Neural progenitor cell (in vitro differentiated cells): ENCODE measurements around the gene C1QTNF6. TPM values are rescaled to one million over a fixed set of nuclear protein-coding genes. Genes with fewer than 3 reads are reported as not detected.
"Not testable (repeated sequence)": the region's sequence is repeated elsewhere in the genome, so short reads cannot be mapped to it uniquely, and the experiment has no call there.

Source experiments
- DNase-seq: peaks from one replicate; pipeline ENCODE4 v3.0.0-alpha.2; 2016; ENCODE audit warnings: low spot score
- H2AFZ ChIP-seq: fragments of 200-600 bp; sonication (generic); replicated peaks from 2 replicates; pipeline ENCODE4 v1.6.1; 2016; ENCODE audit warnings: antibody characterized with exemption
- H3F3A ChIP-seq: fragments of 200-600 bp; sonication (generic); 2 replicates; pipeline ENCODE4 v1.6.1; 2016; ENCODE audit warnings: antibody characterized with exemption, low read depth
- H3K27ac ChIP-seq: fragments of 200-600 bp; sonication (generic); 2 replicates; pipeline ENCODE4 v1.5.1; 2016; ENCODE audit warnings: mild to moderate bottlenecking
- H3K27me3 ChIP-seq: fragments of 200-600 bp; sonication (generic); 2 replicates; pipeline ENCODE4 v1.6.1; 2016; ENCODE audit warnings: mild to moderate bottlenecking, moderate library complexity
- H3K36me3 ChIP-seq: fragments of 200-600 bp; sonication (generic); 2 replicates; pipeline ENCODE4 v1.5.1; 2016
- H3K4me1 ChIP-seq: fragments of 200-600 bp; sonication (generic); 2 replicates; pipeline ENCODE4 v1.6.1; 2016; ENCODE audit warnings: mixed run types
- H3K4me2 ChIP-seq: fragments of 200-600 bp; sonication (generic); 2 replicates; pipeline ENCODE4 v1.6.1; 2016
- H3K4me3 ChIP-seq: fragments of 200-600 bp; sonication (generic); 2 replicates; pipeline ENCODE4 v1.5.1; 2016
- H3K79me2 ChIP-seq: fragments of 200-600 bp; sonication (generic); 2 replicates; pipeline ENCODE4 v1.6.1; 2016; ENCODE audit warnings: low read depth
- H3K9ac ChIP-seq: fragments of 200-600 bp; sonication (generic); 2 replicates; pipeline ENCODE4 v1.6.1; 2016
- H3K9me3 ChIP-seq: fragments of 200-600 bp; sonication (generic); 2 replicates; pipeline ENCODE4 v1.5.1; 2016; ENCODE audit warnings: low read depth
- H4K20me1 ChIP-seq: fragments of 200-600 bp; sonication (generic); 2 replicates; pipeline ENCODE4 v1.6.1; 2016; ENCODE audit warnings: low read depth
- H3K27ac Mint-ChIP-seq: 3 replicates; pipeline ENCODE4 v1.8.0; 2021; ENCODE audit warnings: mixed read lengths
- H3K27me3 Mint-ChIP-seq: 2 replicates; pipeline ENCODE4 v1.8.0; 2022; ENCODE audit warnings: low read depth, mild to moderate bottlenecking, inconsistent platforms, moderate library complexity, mixed read lengths; ENCODE audit not compliant: insufficient read depth
- H3K36me3 Mint-ChIP-seq: 3 replicates; pipeline ENCODE4 v1.8.0; 2021; ENCODE audit warnings: mixed read lengths
- H3K4me1 Mint-ChIP-seq: 3 replicates; pipeline ENCODE4 v1.8.0; 2021; ENCODE audit warnings: mixed read lengths
- H3K4me3 Mint-ChIP-seq: 3 replicates; pipeline ENCODE4 v1.8.0; 2021; ENCODE audit warnings: mild to moderate bottlenecking, moderate library complexity, mixed read lengths
- H3K9me3 Mint-ChIP-seq: 3 replicates; pipeline ENCODE4 v1.8.0; 2020; ENCODE audit warnings: mixed read lengths
- EZH2 ChIP-seq: fragments of 200-600 bp; sonication (generic); IDR thresholded peaks from 2 replicates; pipeline ENCODE4 v1.6.1; 2017; ENCODE audit warnings: antibody characterized with exemption, mild to moderate bottlenecking, moderate library complexity
- EZH2phosphoT487 ChIP-seq: fragments of 200-600 bp; sonication (generic); IDR thresholded peaks from 2 replicates; pipeline ENCODE4 v1.6.1; 2017; ENCODE audit warnings: antibody characterized with exemption
- total RNA-seq: library from RNA; depleted of rRNA; stranded (reverse); fragments of >200 nt; gene quantifications from 2 replicates; pipeline ENCODE4 v1.2.3, GENCODE V29; 2015; ENCODE audit warnings: low replicate concordance
- TF ChIP-seq, protein P1 (sequence below): fragments of 200-600 bp; sonication (generic); IDR thresholded peaks from 2 replicates; pipeline ENCODE4 v1.5.1; 2017; ENCODE audit warnings: antibody characterized with exemption, mild to moderate bottlenecking

C1QTNF6 gene
- total RNA-seq, 1 donor from 2014 or later: 7.2 TPM

DNA sequence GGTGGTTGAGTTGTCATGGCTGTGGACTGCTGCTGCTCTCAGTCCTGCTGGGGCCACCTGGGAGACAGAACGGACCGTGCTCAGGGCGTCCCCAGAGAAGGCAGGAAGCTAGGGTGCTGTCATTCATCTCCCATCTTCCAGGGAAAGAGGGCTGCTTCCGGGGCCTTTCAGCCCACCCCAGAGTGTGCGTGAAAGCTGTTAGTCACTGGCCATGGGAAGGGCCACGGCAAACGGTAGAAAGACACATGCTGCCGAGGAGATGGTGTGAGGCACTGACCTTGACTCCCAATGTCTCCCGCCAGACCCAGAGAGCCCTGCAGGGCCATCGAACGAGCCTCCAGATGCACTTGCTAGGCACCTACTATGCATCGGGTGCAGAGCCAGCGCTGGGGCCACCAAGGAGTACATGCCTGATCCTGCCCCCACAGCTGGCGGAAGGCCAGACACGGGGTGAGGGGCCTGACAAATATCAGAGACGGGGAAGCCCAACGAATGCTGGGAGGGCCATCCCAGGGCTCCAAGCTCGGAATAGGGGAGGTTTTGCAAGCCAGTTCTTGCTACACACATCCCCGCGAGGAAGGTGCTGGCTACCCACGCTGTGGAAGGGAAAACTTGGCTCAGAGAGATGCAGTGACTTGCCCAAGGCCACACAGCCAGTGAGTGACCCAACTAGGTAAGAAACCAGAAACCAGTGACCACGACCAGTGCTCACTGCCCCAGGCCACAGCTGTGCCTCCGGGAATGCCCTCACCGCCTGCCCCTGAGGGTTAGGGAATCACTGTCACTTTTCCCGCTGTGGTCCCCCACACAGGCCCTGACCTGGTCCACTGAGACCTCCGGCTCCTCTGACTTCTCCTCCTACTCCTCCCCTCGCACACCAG is 45.9 kb upstream of the C1QTNF6 start:
- no peak overlapping the region for H3K4me2 ChIP-seq
- no peak for DNase-seq
- H3K27ac ChIP-seq: no peak overlapping the region
- Mint-ChIP-seq H3K36me3 (no peaks in the 10 kb centered on the region), H3K4me3 (peak overlapping the region; percentile 43), H3K27me3 (peaks cover 13% of the 10 kb centered on the region), H3K9me3 (no peaks in the 10 kb centered on the region), H3K4me1 (peaks cover 12% of the 10 kb centered on the region), H3K27ac (peak overlapping the region; percentile 72)
- no peaks in the 10 kb centered on the region for H3F3A ChIP-seq
- H2AFZ ChIP-seq: no peak overlapping the region
- no peaks in the 10 kb centered on the region for H3K4me1 ChIP-seq
- no peaks in the 10 kb centered on the region for H3K9me3 ChIP-seq
- H3K9ac ChIP-seq: no peak overlapping the region
- H3K79me2 ChIP-seq: no peaks in the 10 kb centered on the region
- H4K20me1 ChIP-seq: no peaks in the 10 kb centered on the region
- no peak overlapping the region for H3K4me3 ChIP-seq
- no peaks in the 10 kb centered on the region for H3K36me3 ChIP-seq
- no peaks in the 10 kb centered on the region for H3K27me3 ChIP-seq
- TF ChIP-seq, protein P1, sequence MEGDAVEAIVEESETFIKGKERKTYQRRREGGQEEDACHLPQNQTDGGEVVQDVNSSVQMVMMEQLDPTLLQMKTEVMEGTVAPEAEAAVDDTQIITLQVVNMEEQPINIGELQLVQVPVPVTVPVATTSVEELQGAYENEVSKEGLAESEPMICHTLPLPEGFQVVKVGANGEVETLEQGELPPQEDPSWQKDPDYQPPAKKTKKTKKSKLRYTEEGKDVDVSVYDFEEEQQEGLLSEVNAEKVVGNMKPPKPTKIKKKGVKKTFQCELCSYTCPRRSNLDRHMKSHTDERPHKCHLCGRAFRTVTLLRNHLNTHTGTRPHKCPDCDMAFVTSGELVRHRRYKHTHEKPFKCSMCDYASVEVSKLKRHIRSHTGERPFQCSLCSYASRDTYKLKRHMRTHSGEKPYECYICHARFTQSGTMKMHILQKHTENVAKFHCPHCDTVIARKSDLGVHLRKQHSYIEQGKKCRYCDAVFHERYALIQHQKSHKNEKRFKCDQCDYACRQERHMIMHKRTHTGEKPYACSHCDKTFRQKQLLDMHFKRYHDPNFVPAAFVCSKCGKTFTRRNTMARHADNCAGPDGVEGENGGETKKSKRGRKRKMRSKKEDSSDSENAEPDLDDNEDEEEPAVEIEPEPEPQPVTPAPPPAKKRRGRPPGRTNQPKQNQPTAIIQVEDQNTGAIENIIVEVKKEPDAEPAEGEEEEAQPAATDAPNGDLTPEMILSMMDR: no peak
- TF ChIP-seq EZH2phosphoT487: no peak
- TF ChIP-seq EZH2: no peak

DNA sequence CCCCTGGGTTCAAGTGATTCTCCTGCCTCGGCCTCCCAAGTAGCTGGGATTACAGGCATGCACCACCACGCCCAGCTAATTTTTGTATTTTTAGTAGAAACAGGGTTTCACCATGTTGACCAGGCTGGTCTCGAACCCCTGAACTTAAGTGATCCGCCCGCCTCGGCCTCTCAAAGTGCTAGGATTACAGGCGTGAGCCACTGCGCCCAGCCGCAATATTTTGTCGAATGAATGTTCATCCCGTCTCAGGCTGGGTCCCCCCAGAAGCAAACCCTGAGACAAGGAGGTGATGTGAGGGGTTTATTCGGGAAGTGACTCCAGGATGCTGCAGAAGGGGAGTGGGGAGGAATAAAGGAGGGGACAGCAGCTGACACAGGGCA is 45.3 kb upstream of the C1QTNF6 start:
- not testable (repeated sequence) for H3K27me3 ChIP-seq, H3K79me2 ChIP-seq, H3K4me3 ChIP-seq, H3K4me3 Mint-ChIP-seq, H3K9me3 Mint-ChIP-seq, H3F3A ChIP-seq, H2AFZ ChIP-seq, DNase-seq, H4K20me1 ChIP-seq, H3K4me1 ChIP-seq, H3K27ac ChIP-seq, H3K36me3 Mint-ChIP-seq, H3K9me3 ChIP-seq, H3K36me3 ChIP-seq, H3K9ac ChIP-seq, H3K4me2 ChIP-seq
- Mint-ChIP-seq H3K4me1 (peaks cover 12% of the 10 kb centered on the region), H3K27me3 (peaks cover 13% of the 10 kb centered on the region), H3K27ac (peak overlapping the region; percentile 14)

DNA sequence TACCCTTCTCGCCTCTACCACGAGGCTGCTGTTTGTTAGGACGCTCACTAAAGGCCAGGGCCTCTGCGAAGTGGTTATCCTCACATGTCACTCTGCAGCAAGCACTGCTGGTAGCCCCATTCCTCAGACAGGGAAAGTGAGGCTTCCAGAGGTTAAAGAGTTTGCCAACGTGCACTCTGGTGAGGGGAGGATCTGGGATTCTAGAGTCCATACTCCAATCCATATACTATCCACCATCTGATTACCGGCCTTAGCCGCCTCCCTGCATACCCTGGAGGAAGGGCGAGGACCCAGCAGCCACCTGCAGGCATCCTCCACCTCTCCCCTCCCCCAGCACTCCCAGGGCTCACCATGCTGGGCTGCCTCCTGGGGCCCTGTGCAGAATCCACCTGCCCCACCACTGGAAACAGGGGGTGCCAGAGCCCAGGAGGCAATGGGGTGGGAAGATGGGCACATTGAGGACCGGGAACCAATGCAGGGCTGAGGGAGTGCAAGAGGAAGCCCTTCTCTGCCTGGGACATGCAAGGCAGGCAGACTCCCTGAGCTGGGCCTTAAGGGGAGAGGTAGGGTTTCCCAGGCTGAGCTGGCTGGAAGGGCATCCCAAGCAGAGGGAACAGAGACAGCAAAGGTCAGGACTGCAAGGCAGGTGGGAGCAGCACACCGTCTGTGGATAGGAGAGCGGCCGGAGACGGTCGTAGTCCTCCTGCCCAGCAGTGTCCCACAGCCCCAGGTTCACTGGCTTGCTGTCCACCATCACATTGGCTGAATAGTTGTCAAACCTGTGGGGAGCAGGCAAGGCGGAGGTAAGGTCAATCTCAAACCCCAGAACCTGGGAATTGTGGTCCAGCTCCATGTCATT is 44.3 kb upstream of the C1QTNF6 start:
- no peak for DNase-seq
- Mint-ChIP-seq H3K27ac (no peak overlapping the region), H3K27me3 (peaks cover 18% of the 10 kb centered on the region), H3K36me3 (no peaks in the 10 kb centered on the region), H3K9me3 (no peaks in the 10 kb centered on the region), H3K4me1 (peaks cover 9% of the 10 kb centered on the region), H3K4me3 (no peak overlapping the region)
- Histone ChIP-seq H3K4me3 (no peak overlapping the region), H2AFZ (no peak overlapping the region), H3K9me3 (no peaks in the 10 kb centered on the region), H4K20me1 (no peaks in the 10 kb centered on the region), H3K27me3 (no peaks in the 10 kb centered on the region), H3K27ac (no peak overlapping the region), H3K4me2 (no peak overlapping the region), H3K9ac (no peak overlapping the region), H3K79me2 (no peaks in the 10 kb centered on the region), H3K4me1 (no peaks in the 10 kb centered on the region), H3F3A (no peaks in the 10 kb centered on the region), H3K36me3 (no peaks in the 10 kb centered on the region)
- no peak for TF ChIP-seq EZH2phosphoT487
- TF ChIP-seq, protein P1: no peak
- TF ChIP-seq EZH2: no peak
